Adrenal gland (tissue), 12 donors: Measurements from ENCODE around the gene MED27. TPM values are rescaled to one million over a fixed set of nuclear protein-coding genes. Genes with fewer than 3 reads are reported as not detected.

Source experiments
- DNase-seq, 7 donors: peaks; one replicate each; pipeline ENCODE4 v3.0.0-alpha.2; 2019 to 2020
- H3K27ac ChIP-seq, 5 donors: fragments of 200-600 bp; sonication (generic) in 4 of 5; 1 replicate in 3 of 5; 2 replicates in 2 of 5; pipeline versions ENCODE4 v1.5.1 to v1.8.0; 2016 to 2020; ENCODE audit warnings: mild to moderate bottlenecking in 1 of 5
- H3K27me3 ChIP-seq: fragments of 200-600 bp; 2 replicates; pipeline ENCODE4 v1.8.0; 2021
- H3K36me3 ChIP-seq, 2 donors: fragments of 200-600 bp; replicated peaks in 1 of 2; 1 replicate in 1 of 2; 2 replicates in 1 of 2; pipeline versions ENCODE4 v1.5.1 to v1.8.0; 2018 to 2022
- H3K4me1 ChIP-seq, 2 donors: fragments of 200-600 bp; replicated peaks in 1 of 2; 1 replicate in 1 of 2; 2 replicates in 1 of 2; pipeline versions ENCODE4 v1.5.1 to v1.8.0; 2018 to 2021
- H3K4me3 ChIP-seq, 4 donors: fragments of 200-600 bp; sonication (generic) in 3 of 4; one replicate each; pipeline ENCODE4 v1.5.1; 2016 to 2018
- H3K9me3 ChIP-seq, 3 donors: fragments of 200-600 bp; sonication (generic) in 1 of 3; replicated peaks in 1 of 3; 1 replicate in 2 of 3; 2 replicates in 1 of 3; pipeline versions ENCODE4 v1.5.1 to v1.8.0; 2016 to 2021
- POLR2A ChIP-seq, 2 donors: fragments of 450-650 bp; IDR thresholded peaks; one replicate each; pipeline ENCODE4 v1.6.1; 2017; ENCODE audit warnings: antibody characterized with exemption in 2 of 2, mild to moderate bottlenecking in 2 of 2, moderate library complexity in 1 of 2
- WGBS, 4 donors: extraction: QIAGEN DNeasy Blood & Tissue Kit in 2 of 4; methylation state at CpG; one replicate each; pipeline versions ENCODE4 v1.1.5 to v1.1.7; 2013 to 2017; 5-methylcytosine and 5-hydroxymethylcytosine counted together
- intact Hi-C, 2 donors: fragments of 100-400 bp; cut with DNase I; formaldehyde crosslinking; loops; one replicate each; pipeline versions ENCODE4 v1.14.1 to v1.15.0; 2022 to 2023
- polyA plus RNA-seq, 3 donors: library from polyadenylated mRNA; stranded (reverse); fragments of 200-250 nt in 2 of 3; fragments of 350-450 nt in 1 of 3; fragmentation: Illumina TruSeq in 1 of 3; extraction: RNeasy Lipid Tissue Mini Kit (QIAGEN cat#74804) in 1 of 3; gene quantifications; one replicate each; pipeline ENCODE4 v1.2.3, GENCODE V29; 2013 to 2014
- total RNA-seq, 9 donors: library from RNA; depleted of rRNA in 4 of 9; stranded (reverse); fragments of >200 nt in 4 of 9; fragments of 120-200 nt in 1 of 9; fragmentation: NEBNext Ultra II Directional in 1 of 9; extraction: Animal tissue kit (Norgen Biotek cat#: 25700) in 1 of 9; gene quantifications; one replicate each; pipeline versions ENCODE4 v1.1.0 to v1.2.4, GENCODE V29; 2013 to 2023
- TF ChIP-seq, protein P1 (sequence below), 6 experiments: fragments of 450-650 bp in 4 of 6; fragments of 200-600 bp in 2 of 6; sonication (generic) in 1 of 6; IDR thresholded peaks; 1 replicate in 5 of 6; 2 replicates in 1 of 6; pipeline versions ENCODE4 v1.5.1 to v1.8.0; 2016 to 2021; ENCODE audit warnings: antibody characterized with exemption in 6 of 6, mild to moderate bottlenecking in 2 of 6, moderate library complexity in 1 of 6
- donor health status: healthy with polysubstance abuse.
- donor health status: Bipolar disorder and iron deficiency.
- donor health status: DM: yes; HTN: yes; CAD: no.
- donor health status: DM: no; HTN: no; CAD: no.
- donor health status: DM: no; HTN: no; CAD: no.
- donor health status: DM: yes; HTN: yes; CAD: no.

MED27 gene
- total and polyA plus RNA-seq, 12 donors: 12.2 to 37.4 (median 15.9) TPM

DNA sequence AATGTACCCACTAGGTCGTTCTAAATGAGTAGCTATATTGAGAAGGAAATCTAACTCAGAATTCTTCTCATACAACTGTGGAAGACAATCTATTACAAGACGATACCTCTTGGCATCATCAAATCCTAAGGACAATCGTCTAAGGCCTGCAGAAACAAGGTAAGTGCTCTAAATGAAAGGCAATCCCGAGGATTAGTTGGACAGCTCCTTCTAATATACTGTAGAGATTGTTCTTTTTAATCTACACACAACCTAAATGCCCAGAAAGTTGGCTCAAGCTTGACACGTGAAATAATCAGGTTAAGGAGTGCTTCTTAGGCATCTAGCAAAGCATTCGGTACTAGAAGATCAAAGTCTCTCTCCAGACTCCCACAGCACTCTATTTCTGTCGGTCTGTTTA, 55.1 kb downstream of the MED27 start:
- intact Hi-C loops: no loop called here

DNA sequence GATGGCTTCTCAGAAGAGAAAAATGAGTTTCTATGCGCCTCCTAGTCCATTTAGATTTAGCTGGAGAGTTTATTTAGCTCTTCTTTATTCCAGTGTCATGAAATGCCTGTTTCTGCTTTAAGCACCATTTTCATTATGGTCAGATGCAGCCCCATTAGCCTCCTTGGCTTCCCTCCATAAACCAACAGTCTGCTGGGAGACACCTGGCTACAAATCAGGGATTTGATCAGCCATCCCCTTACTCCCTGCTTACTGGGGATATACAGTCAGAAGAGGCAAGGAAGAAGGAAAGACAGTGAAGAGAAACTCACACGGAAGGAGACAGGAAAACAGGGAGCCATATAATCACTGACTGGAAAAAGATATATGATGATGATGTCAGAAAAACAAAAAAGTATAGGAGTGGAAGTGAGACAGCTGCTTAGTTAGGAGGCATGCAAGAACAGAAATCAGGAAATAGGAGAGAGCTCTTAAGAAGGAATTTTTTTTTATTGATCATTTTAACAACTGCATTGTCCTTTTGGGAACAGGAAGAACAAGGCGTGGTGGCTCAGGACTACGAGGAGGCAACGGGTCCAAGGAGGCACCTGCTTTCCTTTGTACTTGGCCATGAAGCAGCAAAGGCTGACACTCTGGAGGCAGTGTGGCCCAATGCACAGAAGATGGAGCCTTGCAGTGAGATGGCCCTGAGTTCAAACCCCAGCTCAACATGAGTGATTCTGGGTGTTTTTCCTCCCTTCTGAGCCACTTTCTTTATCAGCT, 56.1 kb downstream of the MED27 start:
- intact Hi-C loops: no loop called here
- WGBS, 4 donors: 79 to 85% (median 84%) methylated on average over 5 of the region's 5 CpGs
- TF ChIP-seq, protein P1, sequence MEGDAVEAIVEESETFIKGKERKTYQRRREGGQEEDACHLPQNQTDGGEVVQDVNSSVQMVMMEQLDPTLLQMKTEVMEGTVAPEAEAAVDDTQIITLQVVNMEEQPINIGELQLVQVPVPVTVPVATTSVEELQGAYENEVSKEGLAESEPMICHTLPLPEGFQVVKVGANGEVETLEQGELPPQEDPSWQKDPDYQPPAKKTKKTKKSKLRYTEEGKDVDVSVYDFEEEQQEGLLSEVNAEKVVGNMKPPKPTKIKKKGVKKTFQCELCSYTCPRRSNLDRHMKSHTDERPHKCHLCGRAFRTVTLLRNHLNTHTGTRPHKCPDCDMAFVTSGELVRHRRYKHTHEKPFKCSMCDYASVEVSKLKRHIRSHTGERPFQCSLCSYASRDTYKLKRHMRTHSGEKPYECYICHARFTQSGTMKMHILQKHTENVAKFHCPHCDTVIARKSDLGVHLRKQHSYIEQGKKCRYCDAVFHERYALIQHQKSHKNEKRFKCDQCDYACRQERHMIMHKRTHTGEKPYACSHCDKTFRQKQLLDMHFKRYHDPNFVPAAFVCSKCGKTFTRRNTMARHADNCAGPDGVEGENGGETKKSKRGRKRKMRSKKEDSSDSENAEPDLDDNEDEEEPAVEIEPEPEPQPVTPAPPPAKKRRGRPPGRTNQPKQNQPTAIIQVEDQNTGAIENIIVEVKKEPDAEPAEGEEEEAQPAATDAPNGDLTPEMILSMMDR (IDR thresholded peaks at IDR 0.05): no peak
- TF ChIP-seq POLR2A (IDR thresholded peaks at IDR 0.05): no peak
- Histone ChIP-seq H3K9me3 (no peaks in the 10 kb centered on the region), H3K4me1 (peaks cover 0 to 21% of the 10 kb centered on the region in 2 donors), H3K4me3 (no peak overlapping the region), H3K27me3 (no peaks in the 10 kb centered on the region), H3K36me3 (no peaks in the 10 kb centered on the region), H3K27ac (no peak overlapping the region)
- no peak for DNase-seq

More for the DNA sequence above, 55.1 kb downstream of the MED27 start:
- Histone ChIP-seq H3K4me1 (peaks cover 0 to 14% of the 10 kb centered on the region in 2 donors), H3K9me3 (no peaks in the 10 kb centered on the region), H3K36me3 (no peaks in the 10 kb centered on the region), H3K27me3 (no peaks in the 10 kb centered on the region), H3K4me3 (no peak overlapping the region), H3K27ac (no peak overlapping the region)
- no peak for DNase-seq
- TF ChIP-seq, protein P1 (IDR thresholded peaks at IDR 0.05): no peak
- TF ChIP-seq POLR2A (IDR thresholded peaks at IDR 0.05): no peak
- 91 to 95% (median 93%) methylated on average over 7 of the region's 7 CpGs for WGBS, 4 donors

DNA sequence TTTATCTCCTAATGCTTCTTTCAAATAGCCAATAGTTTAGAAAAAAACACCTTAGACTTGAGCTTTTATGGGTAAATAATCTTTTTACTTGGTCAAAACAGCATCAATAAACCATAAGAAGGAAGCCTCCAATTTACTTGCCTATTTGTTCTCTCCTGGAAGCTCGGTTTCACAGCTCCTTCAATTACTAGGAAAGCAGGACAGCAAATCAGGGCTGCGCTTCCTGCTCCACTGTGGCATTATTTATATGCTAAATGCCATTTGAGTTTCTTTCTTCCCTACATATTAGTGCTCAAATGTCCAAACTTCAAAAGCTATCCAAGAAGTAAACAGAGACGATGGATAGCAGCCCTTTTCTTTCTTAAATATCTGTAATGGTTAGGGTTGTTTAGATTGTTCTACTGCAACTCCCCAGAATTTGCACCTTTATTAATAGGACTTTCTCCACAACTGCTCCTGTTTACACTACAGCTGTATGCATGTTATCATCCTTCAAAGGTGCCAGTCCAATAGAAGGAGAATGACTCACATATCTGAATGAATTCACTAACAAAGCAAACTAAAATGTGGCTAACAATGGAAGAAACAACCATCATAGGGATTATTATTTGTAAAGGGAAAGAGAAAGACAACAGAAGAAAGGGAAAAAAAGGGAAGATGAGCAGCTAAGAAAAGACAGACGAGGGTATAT, 58.7 kb downstream of the MED27 start:
- intact Hi-C loops: no loop called here
- peaks cover 0 to 23% of the 10 kb centered on the region in 2 donors for H3K4me1 ChIP-seq
- no peaks in the 10 kb centered on the region for H3K9me3 ChIP-seq
- 59 to 76% (median 60%) methylated on average over 4 of the region's 4 CpGs for WGBS, 4 donors
- no peak overlapping the region for H3K27ac ChIP-seq
- no peaks in the 10 kb centered on the region for H3K27me3 ChIP-seq
- TF ChIP-seq POLR2A (IDR thresholded peaks at IDR 0.05): no peak
- TF ChIP-seq, protein P1 (IDR thresholded peaks at IDR 0.05): no peak
- no peak for DNase-seq
- H3K4me3 ChIP-seq: no peak overlapping the region
- H3K36me3 ChIP-seq: no peaks in the 10 kb centered on the region

DNA sequence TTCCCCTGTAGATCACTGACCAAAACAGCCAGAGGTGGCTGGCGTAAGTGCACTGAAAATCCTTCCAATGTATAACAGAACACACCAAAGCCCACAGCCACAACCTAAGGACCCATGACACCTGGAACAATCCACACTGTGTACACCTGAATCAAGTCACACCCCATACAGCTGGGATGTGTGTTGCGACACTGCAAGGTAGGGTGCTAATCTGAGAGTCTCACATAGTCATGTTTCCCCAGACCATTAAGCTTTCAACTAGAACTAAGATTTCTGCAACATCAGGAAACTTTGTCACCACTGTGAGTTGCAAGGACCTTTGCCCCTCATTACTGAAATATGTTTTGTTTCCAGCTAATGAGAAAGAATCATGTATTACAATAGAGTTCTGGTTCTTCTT, 59.4 kb downstream of the MED27 start:
- intact Hi-C loops: no loop called here
- no peaks in the 10 kb centered on the region for H3K27me3 ChIP-seq
- DNase-seq: no peak
- whole genome bisulfite sequencing, 4 donors: 94 to 100% (median 96%) methylated on average over 2 of the region's 2 CpGs
- no peaks in the 10 kb centered on the region for H3K9me3 ChIP-seq
- no peak overlapping the region for H3K27ac ChIP-seq
- no peak overlapping the region for H3K4me3 ChIP-seq
- no peak for TF ChIP-seq POLR2A (IDR thresholded peaks at IDR 0.05)
- TF ChIP-seq, protein P1 (IDR thresholded peaks at IDR 0.05): no peak
- peaks cover 0 to 23% of the 10 kb centered on the region in 2 donors for H3K4me1 ChIP-seq
- H3K36me3 ChIP-seq: no peaks in the 10 kb centered on the region
